DND-41 (cell line): Measurements from ENCODE around the gene CCN5.

ENCODE experiments used
- EZH2 ChIP-seq: IDR thresholded peaks from 3 replicates; pipeline ENCODE4 v1.6.1; 2012; ENCODE audit warnings: borderline replicate concordance, low read depth, mild to moderate bottlenecking, moderate library complexity, low read length, inconsistent platforms; ENCODE audit not compliant: severe bottlenecking
- TF ChIP-seq, protein P1 (sequence below): IDR thresholded peaks from 2 replicates; pipeline ENCODE4 v1.5.1; 2012; ENCODE audit warnings: borderline replicate concordance, low read length, moderate library complexity, mild to moderate bottlenecking; ENCODE audit not compliant: poor library complexity, severe bottlenecking; ENCODE audit errors: extremely low read depth

DNA sequence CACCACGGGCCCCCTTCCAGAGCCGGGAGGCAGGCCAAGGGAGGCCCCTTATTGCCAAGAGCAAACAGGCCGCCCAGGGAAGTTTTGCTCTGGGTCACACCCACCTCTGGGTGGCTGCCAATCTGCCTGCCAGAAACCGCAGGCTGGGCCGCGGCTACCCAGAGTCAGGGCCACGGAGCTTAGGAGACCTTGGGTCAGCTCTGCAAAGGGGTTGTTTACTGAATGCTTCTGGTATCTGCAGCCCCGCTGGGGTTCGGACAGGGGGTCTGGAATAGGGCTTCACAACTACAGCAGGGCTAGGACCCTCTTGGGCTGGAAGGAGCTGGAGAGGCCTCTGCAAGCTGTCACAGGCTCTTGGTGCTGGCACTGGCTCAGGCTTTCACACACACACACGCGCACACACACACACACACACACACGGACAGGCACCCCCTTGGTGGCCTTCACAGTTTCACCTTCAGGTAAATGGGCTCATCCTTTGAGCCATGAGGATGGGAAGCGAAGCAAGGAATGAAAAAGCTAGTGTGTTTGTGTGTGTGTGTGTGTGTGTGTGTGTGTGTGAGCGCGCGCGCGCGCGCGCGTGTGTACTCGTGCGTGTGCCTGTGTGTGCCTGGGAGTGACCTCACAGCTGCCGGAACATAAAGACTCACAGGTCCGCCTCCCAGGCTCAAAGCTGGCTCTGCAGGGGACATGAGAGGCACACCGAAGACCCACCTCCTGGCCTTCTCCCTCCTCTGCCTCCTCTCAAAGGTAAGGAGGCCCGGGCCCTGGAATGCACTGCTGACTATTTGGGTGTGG lies at the start of gene CCN5:
- TF ChIP-seq, protein P1, sequence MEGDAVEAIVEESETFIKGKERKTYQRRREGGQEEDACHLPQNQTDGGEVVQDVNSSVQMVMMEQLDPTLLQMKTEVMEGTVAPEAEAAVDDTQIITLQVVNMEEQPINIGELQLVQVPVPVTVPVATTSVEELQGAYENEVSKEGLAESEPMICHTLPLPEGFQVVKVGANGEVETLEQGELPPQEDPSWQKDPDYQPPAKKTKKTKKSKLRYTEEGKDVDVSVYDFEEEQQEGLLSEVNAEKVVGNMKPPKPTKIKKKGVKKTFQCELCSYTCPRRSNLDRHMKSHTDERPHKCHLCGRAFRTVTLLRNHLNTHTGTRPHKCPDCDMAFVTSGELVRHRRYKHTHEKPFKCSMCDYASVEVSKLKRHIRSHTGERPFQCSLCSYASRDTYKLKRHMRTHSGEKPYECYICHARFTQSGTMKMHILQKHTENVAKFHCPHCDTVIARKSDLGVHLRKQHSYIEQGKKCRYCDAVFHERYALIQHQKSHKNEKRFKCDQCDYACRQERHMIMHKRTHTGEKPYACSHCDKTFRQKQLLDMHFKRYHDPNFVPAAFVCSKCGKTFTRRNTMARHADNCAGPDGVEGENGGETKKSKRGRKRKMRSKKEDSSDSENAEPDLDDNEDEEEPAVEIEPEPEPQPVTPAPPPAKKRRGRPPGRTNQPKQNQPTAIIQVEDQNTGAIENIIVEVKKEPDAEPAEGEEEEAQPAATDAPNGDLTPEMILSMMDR, result no peak
- no peak for TF ChIP-seq EZH2
